Measurements from ENCODE around the gene ATP1B2. TPM values are rescaled to one million over a fixed set of nuclear protein-coding genes. Genes with fewer than 3 reads are reported as not detected.
A peak's percentile ranks its signal among the peaks of the same experiment; 100 is the strongest.

Gene ATP1B2
- total and polyA plus RNA-seq, 9 of the 15 experiments (the other 6 are each of a cell fraction or from before 2014, with no cell fraction given), result 0.23 to 6.0 (median 0.99) TPM

- no peak for TF ChIP-seq TFE3 (CRISPR knock-in tag; IDR thresholded peaks at IDR 0.05)
- no peak for TF ChIP-seq POLR2B (IDR thresholded peaks at IDR 0.05; ENCODE audit: low read depth, partially characterized antibody)
- no peak for TF ChIP-seq DACH1 (IDR thresholded peaks at IDR 0.05; ENCODE audit: partially characterized antibody)
- TF ChIP-seq MNT (conservative IDR thresholded peaks at IDR 0.05), result peak; percentile 12 to 60; a peak in 2 of 4 replicates
- peak; percentile 95 for TF ChIP-seq HCFC1 (IDR thresholded peaks at IDR 0.05; ENCODE audit: low read depth, low read length)
- TF ChIP-seq ZEB2 (IDR thresholded peaks at IDR 0.05), result no peak
- TF ChIP-seq CHD2 (IDR thresholded peaks at IDR 0.05; ENCODE audit: low read depth, low read length), result peak; percentile 86
- TF ChIP-seq CXXC5 (CRISPR knock-in tag; IDR thresholded peaks at IDR 0.05), result peak; percentile 89
- TF ChIP-seq NFYB (IDR thresholded peaks at IDR 0.05; ENCODE audit: extremely low read depth, insufficient read length), result peak; percentile 22
- peak; percentile 75 to 84 for TF ChIP-seq RAD21 (CRISPR knock-in tag; conservative IDR thresholded peaks at IDR 0.05 in 1 of 2, IDR thresholded peaks at IDR 0.05 in 1 of 2)
- peak; percentile 65 for TF ChIP-seq L3MBTL2 (IDR thresholded peaks at IDR 0.05)
- no peak for TF ChIP-seq ZBTB5 (IDR thresholded peaks at IDR 0.05)
- no peak for TF ChIP-seq NUFIP1 (IDR thresholded peaks at IDR 0.05; ENCODE audit: partially characterized antibody)
- peak; percentile 29 for TF ChIP-seq E2F8 (IDR thresholded peaks at IDR 0.05; ENCODE audit: low read depth, partially characterized antibody)
- peak; percentile 25 for TF ChIP-seq PRDM10 (IDR thresholded peaks at IDR 0.05; ENCODE audit: partially characterized antibody)
These were observed 37.4 kb downstream of the ATP1B2 start, which contains the start of gene WRAP53 (continued) for GRCh38 chr17:7687908-7688807.
